ENCODE measurements around the gene KCTD16.

Gene KCTD16

GRCh38 chr5:144369006-144369405, 198.3 kb downstream of the KCTD16 start:
- H3K4me3 ChIP-seq (ENCODE audit: low read length) = no peak overlapping the region
- TF ChIP-seq CTCF (conservative IDR thresholded peaks at IDR 0.05; ENCODE audit: low read depth, low read length) = no peak
- DNase-seq (ENCODE audit: low read depth) = no peak

GRCh38 chr5:144370273-144370672, 199.6 kb downstream of the KCTD16 start:
- no peak for TF ChIP-seq CTCF (conservative IDR thresholded peaks at IDR 0.05; ENCODE audit: low read depth, low read length)
- DNase-seq (ENCODE audit: low read depth) = no peak
- no peak overlapping the region for H3K4me3 ChIP-seq (ENCODE audit: low read length)

GRCh38 chr5:144374637-144375036, 204.0 kb downstream of the KCTD16 start:
- no peak overlapping the region for H3K4me3 ChIP-seq (ENCODE audit: low read length)
- no peak for TF ChIP-seq CTCF (conservative IDR thresholded peaks at IDR 0.05; ENCODE audit: low read depth, low read length)
- DNase-seq (ENCODE audit: low read depth) = no peak

GRCh38 chr5:144377207-144377606, 206.5 kb downstream of the KCTD16 start:
- no peak for DNase-seq (ENCODE audit: low read depth)
- no peak for TF ChIP-seq CTCF (conservative IDR thresholded peaks at IDR 0.05; ENCODE audit: low read depth, low read length)
- H3K4me3 ChIP-seq (ENCODE audit: low read length) = no peak overlapping the region

GRCh38 chr5:144378681-144379080, 208.0 kb downstream of the KCTD16 start:
- no peak for TF ChIP-seq CTCF (conservative IDR thresholded peaks at IDR 0.05; ENCODE audit: low read depth, low read length)
- H3K4me3 ChIP-seq (ENCODE audit: low read length) = no peak overlapping the region
- DNase-seq (ENCODE audit: low read depth) = peak; percentile 78

- no peak for TF ChIP-seq CTCF (conservative IDR thresholded peaks at IDR 0.05; ENCODE audit: low read depth, low read length)
- DNase-seq (ENCODE audit: low read depth) = no peak
- no peak overlapping the region for H3K4me3 ChIP-seq (ENCODE audit: low read length)
Observed at GRCh38 chr5:144385597-144385996, 214.9 kb downstream of the KCTD16 start.

- DNase-seq (ENCODE audit: low read depth) = no peak
- no peak overlapping the region for H3K4me3 ChIP-seq (ENCODE audit: low read length)
- TF ChIP-seq CTCF (conservative IDR thresholded peaks at IDR 0.05; ENCODE audit: low read depth, low read length) = no peak
Observed at GRCh38 chr5:144386315-144386714, 215.6 kb downstream of the KCTD16 start.
